A673 (cell line): Measurements from ENCODE around the gene IL1RAP. TPM values are rescaled to one million over a fixed set of nuclear protein-coding genes. Genes with fewer than 3 reads are reported as not detected.

Experiments
- BruUV-seq: library from RNA; stranded (reverse); fragments of 400-500 nt; replicated peaks from 2 replicates; lab custom pipeline; 2021; lab: Mats Ljungman, UMichigan
- CTCF ChIA-PET: fragments of 300-600 bp; sonication (Branson Sonifier 250); formaldehyde crosslinking; loops from one replicate; lab custom pipeline; 2022; ENCODE audit warnings: antibody characterized with exemption; lab: Charles Lee
- POLR2A ChIA-PET: fragments of 300-600 bp; sonication (Branson Sonifier 250); formaldehyde crosslinking; loops from one replicate; lab custom pipeline; 2022; ENCODE audit warnings: antibody characterized with exemption; ENCODE audit not compliant: low non-redundant PET; lab: Charles Lee
- DNase-seq: peaks from one replicate; pipeline ENCODE4 v3.0.0-alpha.2; 2015; ENCODE audit warnings: low spot score
- H3K27ac ChIP-seq: fragments of 200-600 bp; sonication (generic); 2 replicates; pipeline ENCODE4 v1.5.1; 2016; ENCODE audit warnings: mixed run types, low read depth, mild to moderate bottlenecking, mixed read lengths, antibody characterized with exemption, low read length; ENCODE audit not compliant: poor library complexity, severe bottlenecking
- H3K27me3 ChIP-seq: fragments of 200-600 bp; sonication (generic); replicated peaks from 2 replicates; pipeline ENCODE4 v1.6.1; 2017; ENCODE audit warnings: mixed run types, low read depth, mild to moderate bottlenecking, mixed read lengths, antibody characterized with exemption, low read length; ENCODE audit not compliant: insufficient read depth, poor library complexity
- H3K36me3 ChIP-seq: fragments of 200-600 bp; sonication (generic); 2 replicates; pipeline ENCODE4 v1.6.1; 2016; ENCODE audit warnings: mixed run types, mild to moderate bottlenecking, mixed read lengths, antibody characterized with exemption, low read length; ENCODE audit not compliant: insufficient read depth, poor library complexity, severe bottlenecking
- H3K4me1 ChIP-seq: fragments of 200-600 bp; sonication (generic); 2 replicates; pipeline ENCODE4 v1.6.1; 2017; ENCODE audit warnings: mixed run types, mild to moderate bottlenecking, mixed read lengths, antibody characterized with exemption, low read length; ENCODE audit not compliant: insufficient read depth, poor library complexity, severe bottlenecking
- H3K4me3 ChIP-seq: fragments of 200-600 bp; sonication (generic); 2 replicates; pipeline ENCODE4 v1.5.1; 2016; ENCODE audit warnings: low read depth, mixed run types, mild to moderate bottlenecking, mixed read lengths, low read length; ENCODE audit not compliant: poor library complexity, severe bottlenecking
- H3K9me3 ChIP-seq: fragments of 200-600 bp; sonication (generic); 2 replicates; pipeline ENCODE4 v1.6.1; 2016; ENCODE audit warnings: mixed run types, low read depth, mild to moderate bottlenecking, mixed read lengths, antibody characterized with exemption, low read length; ENCODE audit not compliant: poor library complexity, severe bottlenecking
- CTCF ChIP-seq: fragments of 300-800, 200-600 bp; sonication (generic); conservative IDR thresholded peaks from 2 replicates; pipeline ENCODE4 v1.5.1; 2017; ENCODE audit warnings: low read depth, mild to moderate bottlenecking, antibody characterized with exemption, low read length, moderate library complexity, mixed read lengths
- EZH2 ChIP-seq: fragments of 200-600 bp; sonication (generic); IDR thresholded peaks from 2 replicates; pipeline ENCODE4 v1.6.1; 2017; ENCODE audit warnings: borderline replicate concordance, low read depth, mild to moderate bottlenecking, mixed read lengths, antibody characterized with exemption, low read length; ENCODE audit not compliant: poor library complexity, severe bottlenecking
- intact Hi-C: fragments of 100-400 bp; cut with micrococcal nuclease; formaldehyde crosslinking; loops from one replicate; pipeline ENCODE4 v1.10.0; 2022; ENCODE audit not compliant: unreplicated experiment
- total RNA-seq: library from RNA; stranded (reverse); gene quantifications from 2 replicates; pipeline ENCODE4 v1.2.3, GENCODE V29; 2021

Gene IL1RAP
- total RNA-seq, 1 experiment from 2014 or later, result 207 TPM

- H3K27me3 ChIP-seq, result no peaks in the 10 kb centered on the region
- ChIA-PET CTCF (interaction anchor here (1.3 kb wide), 1 partner anchor 9 kb away, joined by 6 read pairs; the partner anchor contains the start of gene IL1RAP), POLR2A (interaction anchor here (0.7 to 1.1 kb wide), 2 partner anchors 14 to 310 kb away, joined by 3 to 4 read pairs; no protein-coding TSS in a partner anchor)
- intact Hi-C loops, result no loop called here
- peaks cover 13% of the 10 kb centered on the region for H3K4me1 ChIP-seq
- BruUV-seq, result no TSS peak
- H3K4me3 ChIP-seq, result no peak overlapping the region
- no peak for DNase-seq
- H3K36me3 ChIP-seq, result no peaks in the 10 kb centered on the region
- no peak for TF ChIP-seq EZH2
- TF ChIP-seq CTCF, result peak; percentile 49
- H3K27ac ChIP-seq, result no peak overlapping the region
- no peaks in the 10 kb centered on the region for H3K9me3 ChIP-seq
Measured at GRCh38 chr3:190504354-190505125, 9.3 kb upstream of the IL1RAP start.

GRCh38 chr3:190505381-190506003 is 8.4 kb upstream of the IL1RAP start:
- POLR2A ChIA-PET, result no interaction called here
- Histone ChIP-seq H3K27ac (no peak overlapping the region), H3K4me3 (no peak overlapping the region), H3K36me3 (no peaks in the 10 kb centered on the region), H3K27me3 (no peaks in the 10 kb centered on the region), H3K4me1 (peaks cover 13% of the 10 kb centered on the region), H3K9me3 (no peaks in the 10 kb centered on the region)
- DNase-seq, result no peak
- TF ChIP-seq EZH2 (no peak), CTCF (no peak)
- BruUV-seq, result no TSS peak
- CTCF ChIA-PET, result no interaction called here
- intact Hi-C loops, result no loop called here

GRCh38 chr3:190506271-190506670 is 7.6 kb upstream of the IL1RAP start:
- TF ChIP-seq CTCF (no peak), EZH2 (no peak)
- POLR2A ChIA-PET, result no interaction called here
- intact Hi-C loops, result no loop called here
- Histone ChIP-seq H3K27ac (no peak overlapping the region), H3K4me3 (no peak overlapping the region), H3K27me3 (no peaks in the 10 kb centered on the region), H3K36me3 (no peaks in the 10 kb centered on the region), H3K9me3 (no peaks in the 10 kb centered on the region), H3K4me1 (peaks cover 13% of the 10 kb centered on the region)
- BruUV-seq, result no TSS peak
- CTCF ChIA-PET, result no interaction called here
- DNase-seq, result no peak
